IMR-90 (cell line): ENCODE data around the gene CAMK2D. TPM values are rescaled to one million over a fixed set of nuclear protein-coding genes. Genes with fewer than 3 reads are reported as not detected.

ENCODE experiments used
- ATAC-seq: fragments of 200-7000 bp; cut with Tn5 transposase; 2 replicates; pipeline ENCODE4 v1.9.1; 2020; ENCODE audit warnings: low read depth, mild to moderate bottlenecking, moderate library complexity
- BruUV-seq: library from RNA; stranded (reverse); fragments of 400-500 nt; replicated peaks from 2 replicates; lab custom pipeline; 2021; lab: Mats Ljungman, UMichigan
- CTCF ChIA-PET: fragments of 300-600 bp; formaldehyde crosslinking; extraction: SDS; loops from one replicate; lab custom pipeline; 2021; ENCODE audit warnings: antibody characterized with exemption; lab: Yijun Ruan, JAX
- POLR2A ChIA-PET: fragments of 300-600 bp; sonication (Branson Sonifier 250); formaldehyde crosslinking; loops from one replicate; lab custom pipeline; 2022; ENCODE audit warnings: antibody characterized with exemption; ENCODE audit not compliant: unreplicated experiment; lab: Charles Lee
- DNase-seq: peaks from one replicate; pipeline ENCODE4 v3.0.0; 2013
- H2AFZ ChIP-seq: replicated peaks from 2 replicates; pipeline ENCODE3; 2013; ENCODE audit warnings: low read length, mild to moderate bottlenecking; ENCODE audit not compliant: poor library complexity
- H2AK5ac ChIP-seq: 2 replicates; pipeline ENCODE4 v1.6.1; 2013; ENCODE audit warnings: low read depth, low read length, inconsistent platforms
- H2AK9ac ChIP-seq: replicated peaks from 2 replicates; pipeline ENCODE3; 2013; ENCODE audit warnings: mild to moderate bottlenecking, low read depth, low read length, moderate library complexity; ENCODE audit not compliant: poor library complexity
- H2BK120ac ChIP-seq: 2 replicates; pipeline ENCODE4 v1.6.1; 2013; ENCODE audit warnings: low read depth, low read length, inconsistent platforms
- H2BK15ac ChIP-seq: 3 replicates; pipeline ENCODE4 v1.6.1; 2013; ENCODE audit warnings: low read depth, low read length, inconsistent platforms
- H2BK20ac ChIP-seq: 2 replicates; pipeline ENCODE4 v1.6.1; 2013; ENCODE audit warnings: low read depth, mild to moderate bottlenecking, inconsistent platforms, low read length, moderate library complexity
- H2BK5ac ChIP-seq: 2 replicates; pipeline ENCODE4 v1.6.1; 2013; ENCODE audit warnings: mild to moderate bottlenecking, low read depth, low read length, inconsistent platforms; ENCODE audit not compliant: poor library complexity, severe bottlenecking
- H3K14ac ChIP-seq: replicated peaks from 2 replicates; pipeline ENCODE4 v1.6.1; 2013; ENCODE audit warnings: low read depth, low read length, inconsistent platforms
- H3K18ac ChIP-seq: 2 replicates; pipeline ENCODE4 v1.6.1; 2013; ENCODE audit warnings: low read depth, low read length, control low read depth
- H3K23ac ChIP-seq: 2 replicates; pipeline ENCODE4 v1.6.1; 2013; ENCODE audit warnings: low read depth, low read length, inconsistent platforms
- H3K27ac ChIP-seq: 2 replicates; pipeline ENCODE4 v1.5.1; 2013; ENCODE audit warnings: mild to moderate bottlenecking, control low read depth, low read length; ENCODE audit not compliant: insufficient read depth
- H3K27me3 ChIP-seq: 2 replicates; pipeline ENCODE4 v1.6.1; 2013; ENCODE audit warnings: low read length; ENCODE audit not compliant: control insufficient read depth, insufficient read depth
- H3K36me3 ChIP-seq: 2 replicates; pipeline ENCODE4 v1.6.1; 2013; ENCODE audit warnings: low read length, mixed read lengths; ENCODE audit not compliant: control insufficient read depth, insufficient read depth
- H3K4ac ChIP-seq: 2 replicates; pipeline ENCODE4 v1.6.1; 2013; ENCODE audit warnings: low read depth, low read length, inconsistent platforms
- H3K4me1 ChIP-seq: 2 replicates; pipeline ENCODE4 v1.6.1; 2013; ENCODE audit warnings: low read length, mixed read lengths; ENCODE audit not compliant: control insufficient read depth, insufficient read depth
- H3K4me2 ChIP-seq: 2 replicates; pipeline ENCODE4 v1.6.1; 2013; ENCODE audit warnings: low read depth, mild to moderate bottlenecking, control low read depth, low read length, moderate library complexity
- H3K4me3 ChIP-seq: 2 replicates; pipeline ENCODE4 v1.5.1; 2013; ENCODE audit warnings: low read depth, mild to moderate bottlenecking, control low read depth, low read length, moderate library complexity; ENCODE audit not compliant: insufficient read depth
- H3K56ac ChIP-seq: 2 replicates; pipeline ENCODE4 v1.6.1; 2013; ENCODE audit warnings: low read length, inconsistent platforms; ENCODE audit not compliant: insufficient read depth; ENCODE audit errors: extremely low read depth
- H3K79me1 ChIP-seq, 2 experiments: 2 replicates each; pipeline ENCODE4 v1.6.1; 2013; ENCODE audit warnings: low read length in 2 of 2, inconsistent platforms in 1 of 2, low read depth in 1 of 2
- H3K9ac ChIP-seq: 2 replicates; pipeline ENCODE4 v1.6.1; 2013; ENCODE audit warnings: low read depth, low read length, control low read depth
- H3K9me1 ChIP-seq: 2 replicates; pipeline ENCODE4 v1.6.1; 2013; ENCODE audit warnings: low read length, inconsistent platforms; ENCODE audit not compliant: insufficient read depth
- H3K9me3 ChIP-seq: 2 replicates; pipeline ENCODE4 v1.6.1; 2013; ENCODE audit warnings: low read length; ENCODE audit not compliant: control insufficient read depth, insufficient read depth
- H4K20me1 ChIP-seq: 2 replicates; pipeline ENCODE4 v1.6.1; 2013; ENCODE audit warnings: low read length, inconsistent platforms; ENCODE audit not compliant: insufficient read depth
- H4K5ac ChIP-seq: 2 replicates; pipeline ENCODE4 v1.6.1; 2013; ENCODE audit warnings: mild to moderate bottlenecking, low read depth, low read length, control low read depth
- H4K8ac ChIP-seq, 2 experiments: 2 replicates each; pipeline ENCODE4 v1.6.1; 2013; ENCODE audit warnings: low read depth in 2 of 2, low read length in 2 of 2, control low read depth in 1 of 2, inconsistent platforms in 1 of 2
- H4K91ac ChIP-seq: 2 replicates; pipeline ENCODE4 v1.6.1; 2013; ENCODE audit warnings: low read depth, low read length, inconsistent platforms; ENCODE audit not compliant: insufficient read depth
- BHLHE40 ChIP-seq: fragments of 150-350 bp; IDR thresholded peaks from 2 replicates; pipeline ENCODE4 v1.6.1; 2016; ENCODE audit warnings: mild to moderate bottlenecking, low read depth, low read length
- CHD1 ChIP-seq: IDR thresholded peaks from 2 replicates; pipeline ENCODE4 v1.6.1; 2012; ENCODE audit warnings: low read depth, low read length, improper control_type of control experiment
- MAFK ChIP-seq: IDR thresholded peaks from 2 replicates; pipeline ENCODE4 v1.6.1; 2012; ENCODE audit warnings: low read depth, low read length, improper control_type of control experiment
- MAZ ChIP-seq: IDR thresholded peaks from 2 replicates; pipeline ENCODE4 v1.6.1; 2012; ENCODE audit warnings: low read depth, mild to moderate bottlenecking, low read length, improper control_type of control experiment, moderate library complexity, borderline replicate concordance
- NFE2L2 ChIP-seq: fragments of 150-350 bp; IDR thresholded peaks from 2 replicates; pipeline ENCODE4 v1.6.1; 2016; ENCODE audit warnings: low read depth, mild to moderate bottlenecking, low read length
- POLR2A ChIP-seq: IDR thresholded peaks from 2 replicates; pipeline ENCODE4 v1.6.1; 2012; ENCODE audit warnings: mild to moderate bottlenecking, low read depth, low read length
- RCOR1 ChIP-seq: IDR thresholded peaks from 2 replicates; pipeline ENCODE4 v1.6.1; 2012; ENCODE audit warnings: mild to moderate bottlenecking, low read length, improper control_type of control experiment; ENCODE audit not compliant: insufficient replicate concordance
- WGBS, 2 experiments: methylation state at CpG; one replicate each; pipeline versions ENCODE4 v1.1.5 to v1.1.7; 2013; ENCODE audit warnings: missing lambda C conversion rate in 2 of 2; ENCODE audit not compliant: insufficient read length in 1 of 2; ENCODE audit errors: extremely low coverage in 2 of 2; 5-methylcytosine and 5-hydroxymethylcytosine counted together
- dilution Hi-C: fragments of 300-500 bp; cut with HindIII; formaldehyde crosslinking; loops from one replicate; pipeline ENCODE4 v1.14.3; 2018; ENCODE audit warnings: low sequenced_read_pairs; ENCODE audit not compliant: unreplicated experiment
- in situ Hi-C: fragments of 300-500 bp; cut with MboI; formaldehyde crosslinking; loops from 3 replicates; pipeline ENCODE4 v1.14.3; 2019; ENCODE audit warnings: low sequenced_read_pairs, inconsistent platforms, mixed read lengths
- intact Hi-C: fragments of 100-400 bp; cut with micrococcal nuclease; formaldehyde crosslinking; loops from 2 replicates; pipeline ENCODE4 v1.10.0; 2022
- polyA plus RNA-seq, 3 experiments: library from polyadenylated mRNA; depleted of rRNA; stranded (reverse); fragments of >200 nt; gene quantifications; 2 replicates each; pipeline ENCODE4 v1.2.3, GENCODE V29; 2012; ENCODE audit warnings: low replicate concordance in 1 of 3
- total RNA-seq: library from RNA; depleted of rRNA; stranded (reverse); fragments of >200 nt; gene quantifications from 2 replicates; pipeline ENCODE4 v1.2.3, GENCODE V29; 2012
- TF ChIP-seq, protein P1 (sequence below): fragments of 150-350 bp; IDR thresholded peaks from 2 replicates; pipeline ENCODE4 v1.6.1; 2017; ENCODE audit warnings: mild to moderate bottlenecking, antibody characterized with exemption, low read length, low read depth
- TF ChIP-seq, protein P2 (sequence below): conservative IDR thresholded peaks from 2 replicates; pipeline ENCODE4 v1.5.1; 2012; ENCODE audit warnings: mild to moderate bottlenecking, low read depth, low read length, improper control_type of control experiment
- TF ChIP-seq, protein P3 (sequence below): fragments of 150-350 bp; IDR thresholded peaks from 2 replicates; pipeline ENCODE4 v1.6.1; 2016; ENCODE audit warnings: low read depth, mild to moderate bottlenecking, low read length, moderate library complexity, borderline replicate concordance

CAMK2D gene
- total and polyA plus RNA-seq, 2 of the 4 experiments (the other 2 are of a cell fraction), result 44.6 to 156 TPM

DNA sequence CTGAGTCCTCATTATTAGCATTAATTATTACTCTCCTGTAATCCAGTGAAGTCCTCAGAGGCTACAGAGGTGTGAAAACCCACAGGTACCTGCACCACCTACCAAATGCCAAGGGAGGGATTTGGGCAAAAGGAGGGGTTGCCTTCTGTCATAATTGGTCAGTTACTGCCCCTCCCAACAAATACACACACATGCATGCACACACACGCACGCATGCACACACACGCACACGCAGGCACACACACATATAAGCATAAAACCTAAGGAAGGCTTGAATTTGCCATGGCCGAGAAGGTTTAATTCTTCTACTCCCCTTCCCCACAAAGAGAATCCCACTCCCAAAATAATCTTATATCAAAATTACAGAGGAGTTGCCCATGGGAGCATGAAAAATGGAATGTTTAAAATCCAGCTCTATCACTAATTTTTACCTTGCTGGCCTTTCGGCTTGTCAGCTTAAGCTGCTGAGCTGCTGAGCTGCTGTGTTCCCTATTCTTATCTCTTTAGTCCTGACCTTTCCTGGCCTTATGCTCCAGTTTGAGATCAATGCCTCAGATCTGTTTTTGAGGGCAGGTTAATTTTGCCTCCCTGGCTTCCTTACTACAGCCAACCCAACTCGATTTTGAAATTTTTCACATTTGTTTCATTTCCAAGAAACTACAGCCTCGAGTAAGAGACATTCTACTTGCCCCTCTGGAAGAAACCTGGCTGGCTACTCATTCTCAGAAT lies 95.0 kb downstream of the CAMK2D start:
- ChIA-PET CTCF (interaction anchor here (0.6 kb wide), 1 partner anchor 27 kb away, joined by 3 read pairs; no protein-coding TSS in a partner anchor), POLR2A (no interaction called here)
- Histone ChIP-seq H3K27ac (no peak overlapping the region), H3K9ac (no peak overlapping the region), H3K4me1 (no peaks in the 10 kb centered on the region), H2BK15ac (no peak overlapping the region), H3K36me3 (peaks cover 5% of the 10 kb centered on the region), H3K23ac (no peak overlapping the region), H3K14ac (no peak overlapping the region), H4K8ac (no peak overlapping the region; a peak in 1 of 4 replicates), H3K9me3 (no peaks in the 10 kb centered on the region; the same call in 1 of the 2 replicates), H3K27me3 (no peaks in the 10 kb centered on the region), H2AFZ (no peak overlapping the region), H3K4ac (no peak overlapping the region), H3K18ac (no peak overlapping the region), H4K5ac (no peak overlapping the region), H3K4me2 (no peak overlapping the region), H3K4me3 (no peak overlapping the region), H2BK5ac (no peak overlapping the region), H2AK5ac (no peak overlapping the region), H2BK120ac (no peak overlapping the region), H4K20me1 (no peaks in the 10 kb centered on the region; the same call in 1 of the 2 replicates), H3K56ac (no peak overlapping the region), H2AK9ac (no peak overlapping the region), H3K9me1 (peaks cover 12% of the 10 kb centered on the region), H2BK20ac (no peak overlapping the region), H3K79me1 (peaks cover 28 to 38% of the 10 kb centered on the region in 2 experiments), H4K91ac (no peak overlapping the region)
- 67% methylated on average over 1 of the region's 8 CpGs; no CpG with 5 or more reads in 1 of the 2 experiments for WGBS, 2 experiments
- intact Hi-C loops, result no loop called here
- TF ChIP-seq POLR2A, result no peak
- no peak for TF ChIP-seq MAFK
- TF ChIP-seq, protein P1, sequence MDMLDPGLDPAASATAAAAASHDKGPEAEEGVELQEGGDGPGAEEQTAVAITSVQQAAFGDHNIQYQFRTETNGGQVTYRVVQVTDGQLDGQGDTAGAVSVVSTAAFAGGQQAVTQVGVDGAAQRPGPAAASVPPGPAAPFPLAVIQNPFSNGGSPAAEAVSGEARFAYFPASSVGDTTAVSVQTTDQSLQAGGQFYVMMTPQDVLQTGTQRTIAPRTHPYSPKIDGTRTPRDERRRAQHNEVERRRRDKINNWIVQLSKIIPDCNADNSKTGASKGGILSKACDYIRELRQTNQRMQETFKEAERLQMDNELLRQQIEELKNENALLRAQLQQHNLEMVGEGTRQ, result no peak
- TF ChIP-seq, protein P2, sequence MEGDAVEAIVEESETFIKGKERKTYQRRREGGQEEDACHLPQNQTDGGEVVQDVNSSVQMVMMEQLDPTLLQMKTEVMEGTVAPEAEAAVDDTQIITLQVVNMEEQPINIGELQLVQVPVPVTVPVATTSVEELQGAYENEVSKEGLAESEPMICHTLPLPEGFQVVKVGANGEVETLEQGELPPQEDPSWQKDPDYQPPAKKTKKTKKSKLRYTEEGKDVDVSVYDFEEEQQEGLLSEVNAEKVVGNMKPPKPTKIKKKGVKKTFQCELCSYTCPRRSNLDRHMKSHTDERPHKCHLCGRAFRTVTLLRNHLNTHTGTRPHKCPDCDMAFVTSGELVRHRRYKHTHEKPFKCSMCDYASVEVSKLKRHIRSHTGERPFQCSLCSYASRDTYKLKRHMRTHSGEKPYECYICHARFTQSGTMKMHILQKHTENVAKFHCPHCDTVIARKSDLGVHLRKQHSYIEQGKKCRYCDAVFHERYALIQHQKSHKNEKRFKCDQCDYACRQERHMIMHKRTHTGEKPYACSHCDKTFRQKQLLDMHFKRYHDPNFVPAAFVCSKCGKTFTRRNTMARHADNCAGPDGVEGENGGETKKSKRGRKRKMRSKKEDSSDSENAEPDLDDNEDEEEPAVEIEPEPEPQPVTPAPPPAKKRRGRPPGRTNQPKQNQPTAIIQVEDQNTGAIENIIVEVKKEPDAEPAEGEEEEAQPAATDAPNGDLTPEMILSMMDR, result no peak
- no peak for TF ChIP-seq RCOR1
- TF ChIP-seq BHLHE40, result no peak
- TF ChIP-seq CHD1, result no peak
- TF ChIP-seq NFE2L2, result no peak
- TF ChIP-seq, protein P3, sequence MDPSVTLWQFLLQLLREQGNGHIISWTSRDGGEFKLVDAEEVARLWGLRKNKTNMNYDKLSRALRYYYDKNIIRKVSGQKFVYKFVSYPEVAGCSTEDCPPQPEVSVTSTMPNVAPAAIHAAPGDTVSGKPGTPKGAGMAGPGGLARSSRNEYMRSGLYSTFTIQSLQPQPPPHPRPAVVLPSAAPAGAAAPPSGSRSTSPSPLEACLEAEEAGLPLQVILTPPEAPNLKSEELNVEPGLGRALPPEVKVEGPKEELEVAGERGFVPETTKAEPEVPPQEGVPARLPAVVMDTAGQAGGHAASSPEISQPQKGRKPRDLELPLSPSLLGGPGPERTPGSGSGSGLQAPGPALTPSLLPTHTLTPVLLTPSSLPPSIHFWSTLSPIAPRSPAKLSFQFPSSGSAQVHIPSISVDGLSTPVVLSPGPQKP, result no peak
- TF ChIP-seq MAZ, result no peak
- ATAC-seq (no peak), DNase-seq (no peak)
- dilution Hi-C loops, result no loop called here
- no TSS peak for BruUV-seq
- in situ Hi-C loops, result no loop called here
